Fibroblast of peridontal ligament (primary cell): Measurements from ENCODE around the gene PPP1R3G.
A peak's percentile ranks its signal among the peaks of the same experiment; 100 is the strongest.
"Not testable (repeated sequence)": the region's sequence is repeated elsewhere in the genome, so short reads cannot be mapped to it uniquely, and the experiment has no call there.

ENCODE experiments used
- DNase-seq: peaks from one replicate; pipeline ENCODE4 v3.0.0-alpha.2; 2010; ENCODE audit errors: extremely low read depth

PPP1R3G gene

DNA sequence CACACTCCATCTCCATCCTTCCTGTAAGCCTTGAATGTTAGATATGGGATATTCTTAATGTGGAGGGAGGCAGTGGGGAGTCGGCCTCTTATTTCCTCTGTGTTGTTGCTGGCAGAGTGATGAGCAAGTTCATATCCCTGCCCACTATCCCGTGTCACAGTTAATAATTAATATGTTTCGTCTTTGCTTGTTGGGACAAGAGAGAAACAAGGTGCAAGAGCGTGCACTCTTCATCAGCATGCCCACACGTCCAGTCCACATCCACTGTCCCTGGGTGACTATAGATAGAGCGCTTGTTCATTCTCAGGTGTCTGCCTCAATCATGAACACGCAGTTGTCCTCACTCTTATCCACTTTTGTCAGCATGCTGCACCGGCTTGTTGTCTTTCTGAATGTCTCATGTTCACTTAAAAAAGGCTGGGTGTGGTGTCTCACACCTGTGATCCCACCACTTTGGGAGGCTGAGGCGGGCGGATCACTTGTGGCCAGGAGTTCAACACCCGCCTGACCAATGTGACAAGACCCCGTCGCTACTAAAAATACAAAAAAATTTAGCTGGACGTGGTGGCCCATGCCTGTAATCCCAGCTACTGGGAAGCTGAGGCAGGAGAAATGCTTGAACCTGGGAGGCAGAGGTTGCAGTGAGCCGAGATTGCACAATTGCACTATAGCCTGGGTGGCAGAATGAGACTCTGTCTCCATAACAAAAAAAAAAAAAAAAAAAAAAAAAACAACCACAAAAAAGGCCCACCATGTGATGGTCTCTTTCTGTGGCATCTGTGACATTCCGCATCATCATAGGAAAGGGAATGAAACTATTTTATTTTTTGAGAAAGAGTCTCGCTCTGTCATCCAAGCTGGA, 34.2 kb downstream of the PPP1R3G start:
- no peak for DNase-seq

DNA sequence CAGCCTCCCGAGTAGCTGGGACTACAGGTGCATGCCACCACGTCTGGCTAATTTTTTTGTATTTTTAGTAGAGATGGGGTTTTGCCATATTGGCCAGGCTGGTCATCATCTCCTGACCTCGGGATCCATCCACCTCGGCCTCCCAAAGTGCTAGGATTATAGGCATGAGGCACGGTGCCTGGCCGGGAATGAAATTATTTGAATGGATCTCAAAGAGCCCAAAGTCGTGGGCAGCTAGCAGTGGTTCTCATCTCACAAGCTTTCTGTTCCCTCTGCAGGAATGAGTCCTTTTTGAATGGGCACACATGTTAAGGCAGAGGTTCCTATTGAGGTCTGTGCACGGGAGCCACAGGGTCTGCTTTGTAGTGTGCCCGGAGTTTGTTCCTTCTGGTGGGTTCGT, 34.9 kb downstream of the PPP1R3G start:
- DNase-seq: no peak

DNA sequence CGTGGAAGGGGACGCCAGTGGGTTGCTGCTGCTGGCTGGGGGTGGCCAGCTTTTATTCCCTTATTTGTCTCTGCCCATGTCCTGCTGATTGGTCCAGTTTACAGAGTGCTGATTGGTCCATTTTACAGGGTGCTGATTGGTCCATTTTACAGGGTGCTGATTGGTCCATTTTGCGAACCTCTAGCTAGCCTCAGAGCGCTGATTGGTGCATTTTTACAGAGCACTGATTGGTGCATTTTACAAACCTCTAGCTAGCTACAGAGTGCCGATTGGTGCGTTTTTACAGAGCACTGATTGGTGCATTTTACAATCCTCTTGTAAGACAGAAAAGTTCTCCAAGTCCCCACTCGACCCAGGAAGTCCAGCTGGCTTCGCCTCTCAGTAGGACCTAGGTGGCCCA, 35.4 kb downstream of the PPP1R3G start:
- DNase-seq: not testable (repeated sequence)

GRCh38 chr6:5121479-5121878, 36.3 kb downstream of the PPP1R3G start:
- no peak for DNase-seq

DNA sequence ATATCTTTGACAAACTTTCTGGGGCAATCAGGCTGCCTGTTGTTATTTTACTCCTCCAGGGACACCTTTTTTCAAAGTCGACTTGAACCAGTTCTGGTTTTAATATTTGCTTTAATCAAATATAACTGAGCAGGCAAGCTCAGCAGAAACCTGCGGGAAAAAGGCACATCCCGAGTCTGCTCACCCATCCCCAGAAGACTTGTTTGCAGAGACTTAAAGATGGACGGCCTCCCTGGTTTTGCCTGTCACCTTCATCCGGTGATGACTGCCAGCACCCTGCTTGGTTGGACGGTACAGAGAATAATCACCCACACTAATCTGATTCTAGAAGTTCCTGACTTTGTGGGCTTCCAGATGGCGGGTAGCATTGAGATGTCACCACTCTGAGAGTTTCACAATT, 36.8 kb downstream of the PPP1R3G start:
- DNase-seq: no peak

DNA sequence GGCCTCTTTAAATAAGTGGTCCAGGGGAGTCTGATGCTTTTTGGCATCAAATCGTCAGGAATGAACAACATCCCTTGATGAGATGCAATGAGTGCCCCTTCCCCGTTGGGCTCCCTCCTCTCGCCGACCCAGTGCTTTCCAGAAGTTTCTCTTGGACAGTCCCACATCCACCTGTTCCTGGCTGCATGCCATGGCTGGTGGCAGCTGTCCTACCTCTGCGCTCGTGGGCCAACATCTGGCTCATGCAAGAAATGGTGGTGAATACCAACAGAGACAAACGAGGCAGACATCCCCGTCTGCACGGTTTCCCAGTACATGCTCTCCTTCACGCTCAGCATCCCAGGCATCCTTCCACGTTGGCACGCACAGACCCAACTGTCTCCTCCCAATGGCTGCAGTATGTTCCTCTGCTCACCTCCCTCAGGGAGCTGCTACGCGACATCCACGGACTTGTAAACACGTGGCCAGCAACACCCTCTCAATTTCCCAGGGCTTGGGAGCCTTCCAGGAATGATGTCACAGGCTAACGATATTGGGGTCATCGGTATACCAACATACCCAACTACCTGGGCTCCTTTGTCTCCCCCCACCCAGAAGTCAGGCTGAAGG, 37.5 kb downstream of the PPP1R3G start:
- DNase-seq: no peak

- no peak for DNase-seq
These were observed 38.4 kb downstream of the PPP1R3G start for GRCh38 chr6:5123296-5124143.

GRCh38 chr6:5124526-5124925, 39.4 kb downstream of the PPP1R3G start:
- no peak for DNase-seq

DNA sequence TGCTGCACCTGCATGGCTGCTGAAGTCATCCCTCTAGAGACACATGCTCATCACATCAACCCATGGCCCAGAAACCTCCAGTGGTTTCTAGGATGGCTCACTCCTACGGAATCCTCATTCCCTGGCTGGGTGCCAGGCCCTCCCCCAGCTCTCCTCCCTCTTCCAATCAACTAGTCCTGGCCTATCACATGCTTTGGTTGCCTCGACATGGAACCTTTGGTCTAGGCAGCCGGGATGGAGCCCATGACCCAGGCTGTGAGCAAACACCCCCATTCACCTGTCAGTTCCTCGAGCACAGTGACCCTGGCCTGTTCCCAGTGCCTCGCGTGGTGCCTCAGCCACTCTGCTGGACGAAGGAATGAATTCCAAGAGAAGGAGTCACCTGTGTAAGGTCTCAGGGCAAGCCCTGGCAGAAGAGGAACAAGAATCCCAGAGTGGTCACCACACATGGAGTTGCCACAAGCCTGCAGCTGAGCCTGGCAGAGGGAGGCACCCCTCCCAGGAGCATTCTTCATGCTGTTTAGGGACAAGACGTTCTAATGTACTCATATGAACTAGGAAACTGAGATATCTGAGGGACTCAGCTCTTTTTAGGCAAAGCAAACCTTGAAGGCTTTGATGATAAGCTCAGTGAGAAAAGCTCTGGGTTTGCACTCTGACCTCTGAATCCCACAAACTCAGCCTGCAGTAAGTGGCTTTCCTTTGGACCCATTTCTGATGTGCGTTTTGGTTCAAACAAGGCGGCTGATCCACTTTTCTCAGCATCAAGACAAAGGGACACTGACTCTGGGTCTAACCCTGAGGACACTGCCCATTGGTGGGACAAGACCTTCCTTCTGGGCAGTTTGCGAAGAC, 40.2 kb downstream of the PPP1R3G start:
- no peak for DNase-seq

DNA sequence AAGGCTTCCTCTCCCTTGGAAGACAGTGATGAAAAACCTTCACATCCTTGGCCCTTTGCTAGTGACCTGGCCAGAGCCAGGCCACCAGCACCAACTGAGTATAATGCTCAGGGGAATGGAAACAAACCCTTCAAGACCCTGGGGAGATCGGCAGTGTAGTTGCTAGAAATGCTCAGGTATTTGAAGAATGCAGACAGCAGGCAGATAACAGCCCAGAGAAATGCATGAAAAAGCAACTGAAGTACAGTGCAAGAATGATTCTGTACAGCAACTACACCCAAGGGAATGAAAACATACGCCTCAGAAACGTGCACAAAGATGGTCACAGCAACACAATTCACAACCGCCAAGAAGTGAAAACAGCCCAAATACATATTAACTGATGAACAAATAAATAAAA, 41.1 kb downstream of the PPP1R3G start:
- peak; percentile 17 for DNase-seq

DNA sequence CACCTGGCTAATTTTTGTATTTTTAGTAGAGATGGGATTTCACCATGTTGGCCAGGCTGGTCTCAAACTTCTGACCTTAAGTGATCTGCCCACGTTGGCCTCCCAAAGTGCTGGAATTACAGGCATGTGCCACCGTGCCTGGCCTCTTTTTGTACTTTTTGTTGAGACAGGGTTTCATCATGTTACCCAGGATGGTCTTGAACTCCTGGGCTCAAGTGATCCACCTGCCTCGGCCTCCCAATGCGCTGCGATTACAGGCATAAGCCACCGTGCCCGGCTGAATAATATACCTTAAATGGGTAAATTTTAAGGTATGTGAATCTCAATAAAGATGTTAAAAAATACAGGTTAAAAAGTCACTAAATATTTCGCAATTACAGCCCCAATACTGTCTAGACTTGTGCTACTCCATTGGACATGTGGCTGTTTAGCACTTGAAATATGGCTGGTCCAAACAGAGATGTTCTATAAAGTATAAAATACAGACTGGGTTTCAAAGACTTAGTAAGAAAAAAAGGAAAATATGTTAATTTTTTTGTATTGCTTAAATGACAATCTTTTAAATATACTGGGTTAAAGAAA, 42.1 kb downstream of the PPP1R3G start:
- no peak for DNase-seq

- DNase-seq: no peak
These were observed 43.2 kb downstream of the PPP1R3G start for GRCh38 chr6:5128351-5128750.

DNA sequence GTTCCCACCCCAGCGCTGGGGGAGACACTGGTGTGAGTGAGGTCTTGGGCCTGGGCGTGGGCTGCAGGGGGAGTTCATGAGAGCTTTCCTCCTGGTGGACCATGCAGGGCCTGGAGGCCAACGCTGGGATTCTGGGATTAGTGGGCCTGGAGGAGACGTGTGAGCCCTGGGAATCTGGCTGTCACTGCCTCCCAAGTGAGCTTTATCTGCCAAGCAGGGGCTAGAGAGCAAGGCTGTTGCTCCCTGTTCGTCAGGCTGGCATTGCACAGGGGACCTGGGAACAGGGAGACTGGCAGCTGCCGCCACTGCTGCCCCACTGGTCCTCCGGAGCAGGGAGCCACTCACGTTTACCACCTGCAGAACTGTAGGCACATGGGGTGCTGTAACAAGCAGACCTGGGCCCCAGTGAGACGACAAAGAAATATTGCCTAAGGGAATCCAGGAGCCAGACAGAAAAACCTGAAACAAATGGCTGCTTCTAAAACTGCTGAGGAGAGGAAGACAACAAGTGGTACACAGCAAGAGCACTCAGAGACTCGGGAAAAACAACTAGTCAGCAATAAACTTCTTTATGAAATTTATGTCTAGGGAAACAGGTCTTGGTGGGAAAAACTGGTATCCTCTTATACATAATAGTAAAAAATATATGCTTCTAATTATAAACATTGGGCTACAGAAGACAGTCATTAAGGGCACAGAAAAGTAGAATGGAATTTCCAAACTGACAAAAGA, 45.2 kb downstream of the PPP1R3G start:
- DNase-seq: no peak

DNA sequence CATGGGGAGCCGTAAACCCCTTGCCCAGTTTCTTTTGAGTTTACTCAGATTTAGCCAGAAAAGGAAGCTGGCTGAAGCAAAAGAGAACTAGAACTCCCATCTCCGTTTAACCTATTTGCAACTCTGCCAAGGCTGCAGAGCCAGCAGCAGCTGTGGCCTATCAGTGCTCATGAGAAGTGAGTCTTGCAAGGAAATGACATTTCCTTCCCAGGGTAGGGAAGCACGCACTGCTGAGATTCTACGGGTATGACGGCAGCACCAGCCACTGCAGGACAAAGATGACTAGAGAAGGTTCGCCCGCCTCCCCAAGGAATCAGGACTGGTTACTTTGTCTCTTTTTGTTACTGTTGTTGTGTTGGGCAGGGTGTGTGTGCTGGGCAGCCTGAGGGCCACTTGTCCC, 47.6 kb downstream of the PPP1R3G start:
- peak; percentile 73 for DNase-seq

DNA sequence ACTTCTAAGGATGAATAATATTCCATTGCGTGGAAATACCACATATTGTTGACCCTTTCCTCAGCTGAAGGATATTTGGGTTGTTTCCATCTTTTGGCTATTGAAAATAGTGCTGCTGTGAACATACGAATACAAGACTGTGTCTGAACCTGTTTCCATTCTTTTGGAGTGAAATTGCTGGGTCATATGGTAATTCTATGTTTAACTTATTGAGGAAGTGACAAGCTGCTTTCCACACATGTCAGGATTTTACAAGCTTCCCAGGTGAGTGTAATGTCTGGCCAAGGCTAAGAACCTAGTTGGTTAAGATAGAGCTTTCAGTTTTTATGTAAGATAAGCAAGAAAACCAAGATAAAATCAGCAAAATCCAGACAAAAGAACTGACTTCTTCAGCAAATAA, 48.8 kb downstream of the PPP1R3G start:
- DNase-seq: no peak

DNA sequence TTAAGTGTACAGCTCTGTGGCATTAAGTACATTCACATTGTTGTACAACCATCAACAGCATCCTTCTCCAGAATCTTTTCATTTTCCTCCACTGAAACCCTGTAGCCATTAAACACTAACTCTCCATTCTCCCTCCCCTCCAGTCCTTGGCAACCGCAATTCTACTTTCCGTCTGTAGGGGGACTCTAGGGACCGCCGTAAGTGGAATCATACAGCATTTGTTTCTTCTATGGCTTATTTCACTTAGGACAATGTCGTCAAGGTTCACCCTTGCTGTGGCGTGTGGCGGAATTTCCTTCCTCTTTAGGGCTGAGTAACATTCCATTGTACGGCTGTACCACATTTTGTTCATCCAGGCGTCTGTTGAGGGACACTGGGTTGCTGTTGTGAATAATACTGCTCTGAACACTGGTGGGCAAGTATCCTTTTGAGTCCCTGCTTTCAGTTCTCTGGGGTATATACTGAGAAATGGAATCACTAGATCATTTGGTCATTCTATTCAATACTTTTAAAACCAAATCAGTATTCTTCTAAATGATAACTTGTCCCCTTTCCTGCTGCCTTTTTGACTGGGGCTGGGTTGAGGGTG, 50.7 kb downstream of the PPP1R3G start:
- DNase-seq: no peak

DNA sequence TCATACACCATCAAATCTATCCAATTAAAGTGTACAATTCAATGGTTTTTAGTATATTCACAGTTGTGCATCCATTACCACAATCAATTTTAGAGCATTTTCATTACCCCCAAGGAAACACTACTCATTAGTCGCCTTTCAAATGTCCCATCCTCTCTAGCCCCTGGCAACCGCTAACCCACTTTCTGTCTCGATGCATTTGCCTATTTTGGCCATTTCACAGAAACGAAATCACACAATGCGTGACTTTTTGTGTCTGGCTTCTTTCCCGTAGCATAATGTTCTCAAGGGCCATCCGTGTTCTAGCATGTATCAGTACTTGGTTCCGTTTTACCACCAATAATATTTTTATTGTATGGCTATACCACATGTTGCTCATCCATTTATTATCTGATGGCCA, 51.7 kb downstream of the PPP1R3G start:
- no peak for DNase-seq
